Endodermal cell (in vitro differentiated cells): ENCODE measurements around the gene UPK2. TPM values are rescaled to one million over a fixed set of nuclear protein-coding genes. Genes with fewer than 3 reads are reported as not detected.

Experiments
- DNase-seq: peaks from one replicate; pipeline ENCODE4 v3.0.0-alpha.2; 2017
- H3K27ac ChIP-seq: 2 replicates; pipeline ENCODE4 v1.5.1; 2013; ENCODE audit warnings: mild to moderate bottlenecking, low read depth, low read length, moderate library complexity
- H3K27me3 ChIP-seq: 2 replicates; pipeline ENCODE4 v1.6.1; 2013; ENCODE audit warnings: mild to moderate bottlenecking, low read length, moderate library complexity; ENCODE audit not compliant: insufficient read depth, control insufficient read depth, poor library complexity, severe bottlenecking
- H3K36me3 ChIP-seq: 2 replicates; pipeline ENCODE4 v1.7.0; 2013; ENCODE audit warnings: mild to moderate bottlenecking, low read length, moderate library complexity; ENCODE audit not compliant: control insufficient read depth, insufficient read depth
- H3K4me1 ChIP-seq: one replicate; pipeline ENCODE4 v1.7.0; 2013; ENCODE audit warnings: low read length; ENCODE audit not compliant: control insufficient read depth, insufficient read depth
- H3K4me3 ChIP-seq: 2 replicates; pipeline ENCODE4 v1.5.1; 2013; ENCODE audit warnings: mild to moderate bottlenecking, low read length, moderate library complexity
- H3K9ac ChIP-seq: 2 replicates; pipeline ENCODE4 v1.6.1; 2013; ENCODE audit warnings: mild to moderate bottlenecking, low read length, moderate library complexity; ENCODE audit not compliant: poor library complexity, severe bottlenecking; ENCODE audit errors: extremely low read depth
- H3K9me3 ChIP-seq: 2 replicates; pipeline ENCODE4 v1.6.1; 2013; ENCODE audit warnings: mild to moderate bottlenecking, low read length, moderate library complexity; ENCODE audit not compliant: control insufficient read depth
- H3K27ac Mint-ChIP-seq: 2 replicates; pipeline ENCODE4 v1.8.0; 2020; ENCODE audit warnings: mixed read lengths
- H3K27me3 Mint-ChIP-seq: 2 replicates; pipeline ENCODE4 v1.8.0; 2021; ENCODE audit warnings: mild to moderate bottlenecking, mixed read lengths; ENCODE audit not compliant: insufficient read depth
- H3K36me3 Mint-ChIP-seq: 2 replicates; pipeline ENCODE4 v1.8.0; 2020; ENCODE audit warnings: low read depth, mixed read lengths
- H3K4me1 Mint-ChIP-seq: 2 replicates; pipeline ENCODE4 v1.8.0; 2020; ENCODE audit warnings: mixed read lengths
- H3K4me3 Mint-ChIP-seq: 2 replicates; pipeline ENCODE4 v1.8.0; 2020; ENCODE audit warnings: mild to moderate bottlenecking, moderate library complexity, mixed read lengths
- H3K9me3 Mint-ChIP-seq: 2 replicates; pipeline ENCODE4 v1.8.0; 2020; ENCODE audit warnings: mild to moderate bottlenecking, mixed read lengths
- CTCF ChIP-seq: fragments of 200-600 bp; sonication (generic); conservative IDR thresholded peaks from 2 replicates; pipeline ENCODE4 v1.5.0; 2021; ENCODE audit warnings: antibody characterized with exemption, mild to moderate bottlenecking
- WGBS, 2 experiments: methylation state at CpG; one replicate each; pipeline versions ENCODE4 v1.1.5 to v1.1.7; 2013; ENCODE audit warnings: missing lambda C conversion rate in 2 of 2, mixed read lengths in 1 of 2; ENCODE audit not compliant: insufficient coverage in 1 of 2, insufficient read length in 1 of 2; 5-methylcytosine and 5-hydroxymethylcytosine counted together
- total RNA-seq, 2 donors: library from RNA; stranded (reverse); fragmentation: NEBNext Ultra II Directional in 1 of 2; extraction: Animal tissue kit (Norgen Biotek cat#: 25700) in 1 of 2; gene quantifications; 2 replicates in 1 of 2; 3 replicates in 1 of 2; pipeline ENCODE4 v1.2.1, GENCODE V29; 2021

The UPK2 gene
- total RNA-seq, 2 donors from 2014 or later = 0.38 TPM; not detected in 1

DNA sequence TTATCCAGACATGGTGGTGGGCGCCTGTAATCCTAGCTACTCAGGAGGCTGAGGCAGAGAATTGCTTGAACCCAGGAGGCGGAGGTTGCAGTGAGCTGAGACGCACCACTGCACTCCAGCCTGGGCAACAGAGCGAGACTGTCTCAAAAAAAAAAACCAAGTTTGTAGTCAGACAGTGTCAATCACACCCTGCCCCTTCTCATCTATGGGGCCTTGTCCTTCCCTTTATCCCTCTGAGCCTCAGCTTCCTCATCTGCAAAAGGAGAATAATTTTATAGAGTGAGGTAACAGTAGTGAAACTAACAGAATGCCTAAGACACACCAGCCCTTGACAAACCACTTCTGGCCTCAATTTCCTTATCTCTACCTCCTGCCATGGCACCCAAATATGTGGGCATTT is 41.1 kb upstream of the UPK2 start:
- H3K4me1 ChIP-seq = peaks cover 51% of the 10 kb centered on the region
- H3K36me3 ChIP-seq = peaks cover 9% of the 10 kb centered on the region
- no peak for DNase-seq
- Mint-ChIP-seq H3K9me3 (no peaks in the 10 kb centered on the region), H3K4me3 (no peak overlapping the region), H3K4me1 (peaks cover 78% of the 10 kb centered on the region), H3K36me3 (peaks cover 3% of the 10 kb centered on the region), H3K27ac (peak overlapping the region; percentile 99), H3K27me3 (no peaks in the 10 kb centered on the region)
- H3K9ac ChIP-seq = no peak overlapping the region
- no peak overlapping the region for H3K4me3 ChIP-seq
- no peak for TF ChIP-seq CTCF
- no peaks in the 10 kb centered on the region for H3K9me3 ChIP-seq
- H3K27me3 ChIP-seq = no peaks in the 10 kb centered on the region
- 91 to 95% methylated on average over 4 of the region's 4 CpGs for WGBS, 2 experiments
- H3K27ac ChIP-seq = no peak overlapping the region

- H3K4me1 ChIP-seq = peaks cover 53% of the 10 kb centered on the region
Observed at GRCh38 chr11:118915396-118915795, 40.7 kb upstream of the UPK2 start.

DNA sequence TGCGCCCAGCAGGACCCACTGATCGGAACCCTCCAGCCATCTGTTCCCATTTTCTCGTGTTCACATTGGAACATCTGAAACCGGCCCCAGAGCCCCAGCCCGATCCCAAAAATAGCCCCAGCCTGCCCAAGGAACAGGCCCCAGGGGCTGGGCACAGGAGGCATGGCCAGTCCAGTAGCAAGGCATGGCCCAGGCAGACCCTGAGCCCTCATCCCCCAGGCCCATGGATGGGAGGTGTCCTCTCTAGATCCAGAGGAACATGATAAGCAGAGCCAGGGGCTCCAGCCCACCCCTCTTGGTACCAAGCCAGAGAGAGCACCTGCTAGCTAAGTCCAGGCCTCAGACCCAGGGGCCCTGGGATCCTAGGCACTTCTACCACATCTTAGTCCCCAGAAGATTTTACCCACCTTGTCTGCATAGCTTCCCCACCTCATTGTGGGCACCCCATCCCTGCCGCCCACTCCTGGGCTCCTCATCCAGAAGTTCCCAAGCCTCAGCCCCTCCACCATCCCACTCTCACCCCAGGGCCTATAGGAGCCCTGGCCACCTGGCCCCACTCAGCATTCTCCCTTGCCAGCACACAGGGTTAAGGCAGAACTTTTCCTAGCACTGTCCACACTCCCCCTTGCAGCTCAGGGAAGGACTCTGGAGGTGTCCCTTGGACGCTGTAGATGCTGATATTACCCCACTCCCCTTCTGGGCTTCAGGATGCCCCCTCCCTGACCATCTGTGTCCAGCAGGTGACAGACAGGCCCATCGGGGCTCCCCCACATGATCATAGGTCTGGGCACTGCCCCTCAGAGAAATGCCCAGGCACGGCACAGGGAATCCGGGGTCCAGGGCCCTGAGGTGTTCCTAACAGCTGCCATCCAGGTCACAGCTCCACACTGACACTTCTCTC is 39.9 kb upstream of the UPK2 start:
- Mint-ChIP-seq H3K36me3 (peaks cover 3% of the 10 kb centered on the region), H3K4me1 (peaks cover 88% of the 10 kb centered on the region), H3K27me3 (no peaks in the 10 kb centered on the region), H3K27ac (peak overlapping the region; percentile 99), H3K9me3 (no peaks in the 10 kb centered on the region), H3K4me3 (peak overlapping the region; percentile 53)
- DNase-seq = no peak
- Histone ChIP-seq H3K9ac (peak overlapping the region; percentile 66), H3K36me3 (peaks cover 9% of the 10 kb centered on the region), H3K27ac (peak overlapping the region; percentile 80), H3K27me3 (no peaks in the 10 kb centered on the region), H3K9me3 (no peaks in the 10 kb centered on the region), H3K4me3 (peak overlapping the region; percentile 63), H3K4me1 (peaks cover 57% of the 10 kb centered on the region)
- 63 to 84% methylated on average over 6 to 10 of the region's 10 CpGs for WGBS, 2 experiments
- TF ChIP-seq CTCF = no peak

More at GRCh38 chr11:118915396-118915795, 40.7 kb upstream of the UPK2 start:
- WGBS, 2 experiments = 86 to 100% methylated on average over 2 of the region's 2 CpGs
- no peak overlapping the region for H3K4me3 Mint-ChIP-seq
- H3K27me3 ChIP-seq = no peaks in the 10 kb centered on the region
- peak; percentile 38 for DNase-seq
- peaks cover 3% of the 10 kb centered on the region for H3K36me3 Mint-ChIP-seq
- no peak for TF ChIP-seq CTCF
- peaks cover 82% of the 10 kb centered on the region for H3K4me1 Mint-ChIP-seq
- no peak overlapping the region for H3K27ac ChIP-seq
- H3K27me3 Mint-ChIP-seq = no peaks in the 10 kb centered on the region
- no peaks in the 10 kb centered on the region for H3K9me3 ChIP-seq
- peak overlapping the region; percentile 99 for H3K27ac Mint-ChIP-seq
- H3K9me3 Mint-ChIP-seq = no peaks in the 10 kb centered on the region
- peaks cover 9% of the 10 kb centered on the region for H3K36me3 ChIP-seq
- H3K4me3 ChIP-seq = no peak overlapping the region
- H3K9ac ChIP-seq = no peak overlapping the region
